Measurements from ENCODE around the gene OGFR. TPM values are rescaled to one million over a fixed set of nuclear protein-coding genes. Genes with fewer than 3 reads are reported as not detected.

The OGFR gene
- total RNA-seq, 1 donor from 2014 or later = 74.6 TPM

GRCh38 chr20:62793757-62794006 lies 11.0 kb upstream of the OGFR start:
- no peak for TF ChIP-seq CTCF (IDR thresholded peaks at IDR 0.05)
- no peaks in the 10 kb centered on the region for H3K27me3 Mint-ChIP-seq
- POLR2A ChIA-PET = interaction anchor here (0.6 to 5.0 kb wide), 25 partner anchors 8 to 672 kb away, joined by 3 to 56 read pairs (median 5); partner anchors contain the start of genes COL9A3, LSM14B, OGFR and PSMA7
- H3K4me3 Mint-ChIP-seq = peak overlapping the region; percentile 60
- H3K27ac Mint-ChIP-seq = peak overlapping the region; percentile 92
- H3K4me1 Mint-ChIP-seq = peaks cover 44% of the 10 kb centered on the region
- intact Hi-C loops (cut with micrococcal nuclease) = loop anchor here (1.0 to 5.0 kb wide), 8 partner anchors 16 to 671 kb away; partner anchors contain the start of genes ADRM1, LSM14B, OSBPL2 and SLCO4A1
- DNase-seq (no peak), ATAC-seq (ENCODE audit: low read depth) (no peak)
- peaks cover 9% of the 10 kb centered on the region for H3K36me3 Mint-ChIP-seq (ENCODE audit: low read depth)
- no peaks in the 10 kb centered on the region for H3K9me3 Mint-ChIP-seq
- CTCF ChIA-PET = interaction anchor here (1.1 to 1.7 kb wide), 4 partner anchors 11 to 307 kb away, joined by 3 to 7 read pairs (median 4); partner anchors contain the start of gene OGFR

GRCh38 chr20:62794007-62794724 lies 10.5 kb upstream of the OGFR start:
- CTCF ChIA-PET = interaction anchor here (0.9 to 1.7 kb wide), 5 partner anchors 10 to 384 kb away, joined by 3 to 7 read pairs (median 3); partner anchors contain the start of gene OGFR

GRCh38 chr20:62795023-62795761 lies 9.4 kb upstream of the OGFR start:
- Mint-ChIP-seq H3K27me3 (no peaks in the 10 kb centered on the region), H3K36me3 (ENCODE audit: low read depth) (peaks cover 24% of the 10 kb centered on the region), H3K4me1 (peaks cover 44% of the 10 kb centered on the region), H3K9me3 (no peaks in the 10 kb centered on the region), H3K27ac (peak overlapping the region; percentile 85), H3K4me3 (peak overlapping the region; percentile 82)
- ATAC-seq (ENCODE audit: low read depth) (no peak), DNase-seq (peak; percentile 62)
- POLR2A ChIA-PET = interaction anchor here (0.7 to 5.0 kb wide), 17 partner anchors 10 to 412 kb away, joined by 3 to 56 read pairs (median 7); partner anchors contain the start of genes COL9A3, OGFR, RPS21 and SLCO4A1
- CTCF ChIA-PET = interaction anchor here (1.7 kb wide), 1 partner anchor 178 kb away, joined by 7 read pairs; no protein-coding TSS in a partner anchor
- no peak for TF ChIP-seq CTCF (IDR thresholded peaks at IDR 0.05)
- intact Hi-C loops (cut with micrococcal nuclease) = loop anchor here (5.0 kb wide), 1 partner anchor 67 kb away; the partner anchor contains the start of gene TCFL5

More at GRCh38 chr20:62794007-62794724, 10.5 kb upstream of the OGFR start:
- POLR2A ChIA-PET = interaction anchor here (0.6 to 5.0 kb wide), 32 partner anchors 8 to 672 kb away, joined by 3 to 56 read pairs (median 4); partner anchors contain the start of genes ADRM1, COL9A3, LSM14B and OGFR
- Mint-ChIP-seq H3K9me3 (no peaks in the 10 kb centered on the region), H3K4me1 (peaks cover 44% of the 10 kb centered on the region), H3K27me3 (no peaks in the 10 kb centered on the region), H3K27ac (peak overlapping the region; percentile 92), H3K4me3 (peak overlapping the region; percentile 82), H3K36me3 (ENCODE audit: low read depth) (peaks cover 13% of the 10 kb centered on the region)
- TF ChIP-seq CTCF (IDR thresholded peaks at IDR 0.05) = no peak
- ATAC-seq (ENCODE audit: low read depth) (peak; percentile 83), DNase-seq (peak; percentile 99)
- intact Hi-C loops (cut with micrococcal nuclease) = loop anchor here (1.0 to 5.0 kb wide), 8 partner anchors 17 to 672 kb away; partner anchors contain the start of genes ADRM1, LSM14B, OSBPL2 and SLCO4A1

GRCh38 chr20:62796699-62797491 lies 7.7 kb upstream of the OGFR start:
- POLR2A ChIA-PET = interaction anchor here (1.0 to 5.0 kb wide), 6 partner anchors 8 to 179 kb away, joined by 5 to 56 read pairs (median 27); partner anchors contain the start of genes OGFR and SLCO4A1
- intact Hi-C loops (cut with micrococcal nuclease) = loop anchor here (1.0 to 5.0 kb wide), 5 partner anchors 7 to 410 kb away; partner anchors contain the start of genes CABLES2, OGFR, RPS21 and TCFL5
- Mint-ChIP-seq H3K36me3 (ENCODE audit: low read depth) (peaks cover 35% of the 10 kb centered on the region), H3K27me3 (no peaks in the 10 kb centered on the region), H3K27ac (peak overlapping the region; percentile 66), H3K9me3 (no peaks in the 10 kb centered on the region), H3K4me1 (peaks cover 37% of the 10 kb centered on the region), H3K4me3 (peak overlapping the region; percentile 85)
- TF ChIP-seq CTCF (IDR thresholded peaks at IDR 0.05) = no peak
- no peak for ATAC-seq (ENCODE audit: low read depth)
- DNase-seq = no peak
- CTCF ChIA-PET = interaction anchor here (1.0 kb wide), 1 partner anchor 12 kb away, joined by 3 read pairs; no protein-coding TSS in a partner anchor

All from activated B cell treated with CpG ODN at 0.5 μM for 24 hours (primary cell).